ENCODE measurements around the gene GAGE12J.
A peak's percentile ranks its signal among the peaks of the same experiment; 100 is the strongest.
"Not testable (repeated sequence)": the region's sequence is repeated elsewhere in the genome, so short reads cannot be mapped to it uniquely, and the experiment has no call there.

The GAGE12J gene

GRCh38 chrX:49321737-49322136 is at the start of gene GAGE12J:
Gene GAGE12J, plus strand, starts transcription at chrX:49322037. Its CDS starts 1,157 bp downstream, at chrX:49323194.
- not testable (repeated sequence) for DNase-seq

- peak; percentile 38 for DNase-seq
These were observed 49.4 kb upstream of the GAGE12J start for GRCh38 chrX:49272421-49272820.

- DNase-seq, result peak; percentile 74
These were observed 48.6 kb upstream of the GAGE12J start for GRCh38 chrX:49273181-49273727.

GRCh38 chrX:49276207-49276606 is 45.6 kb upstream of the GAGE12J start:
- DNase-seq, result no peak

- peak; percentile 37 for DNase-seq
These were observed 44.9 kb upstream of the GAGE12J start for GRCh38 chrX:49276671-49277534.

GRCh38 chrX:49277535-49277830 is 44.4 kb upstream of the GAGE12J start:
- no peak for DNase-seq

- no peak for DNase-seq
These were observed 43.8 kb upstream of the GAGE12J start for GRCh38 chrX:49278081-49278480.

GRCh38 chrX:49282647-49283011 is 39.2 kb upstream of the GAGE12J start:
- no peak for DNase-seq

- no peak for DNase-seq
These were observed 37.6 kb upstream of the GAGE12J start for GRCh38 chrX:49284212-49284611.

- DNase-seq, result no peak
These were observed 35.7 kb upstream of the GAGE12J start for GRCh38 chrX:49286136-49286535.

- DNase-seq, result no peak
These were observed 35.3 kb upstream of the GAGE12J start for GRCh38 chrX:49286581-49286980.

GRCh38 chrX:49287665-49288064 is 34.2 kb upstream of the GAGE12J start:
- DNase-seq, result no peak

GRCh38 chrX:49290215-49290614 is 31.6 kb upstream of the GAGE12J start:
- no peak for DNase-seq

- peak; percentile 75 for DNase-seq
These were observed 30.1 kb upstream of the GAGE12J start for GRCh38 chrX:49291615-49292337.

- DNase-seq, result no peak
These were observed 29.2 kb upstream of the GAGE12J start for GRCh38 chrX:49292400-49293362.

- not testable (repeated sequence) for DNase-seq
These were observed 22.5 kb upstream of the GAGE12J start for GRCh38 chrX:49299293-49299692.

- DNase-seq, result no peak
These were observed 21.1 kb upstream of the GAGE12J start for GRCh38 chrX:49300703-49301102.

GRCh38 chrX:49303346-49303745 is 18.5 kb upstream of the GAGE12J start, which contains the start of gene GAGE10:
Gene GAGE10, plus strand, starts transcription at chrX:49303646. Its CDS starts 1,214 bp downstream, at chrX:49304860.
- no peak for DNase-seq

GRCh38 chrX:49307775-49308174 is 14.1 kb upstream of the GAGE12J start:
- DNase-seq, result not testable (repeated sequence)

GRCh38 chrX:49308604-49309269 is 13.1 kb upstream of the GAGE12J start:
- DNase-seq, result no peak

- DNase-seq, result no peak
These were observed 12.3 kb upstream of the GAGE12J start for GRCh38 chrX:49309401-49309981.

GRCh38 chrX:49310371-49310770 is 11.5 kb upstream of the GAGE12J start:
- no peak for DNase-seq
